Frontal cortex (tissue), 4 donors: ENCODE measurements around the gene KRT78. TPM values are rescaled to one million over a fixed set of nuclear protein-coding genes. Genes with fewer than 3 reads are reported as not detected.

Experiments used
- DNase-seq, 2 donors: peaks; one replicate each; pipeline ENCODE4 v3.0.0; 2012; ENCODE audit warnings: low spot score in 2 of 2
- FAIRE-seq: peaks from 2 replicates; lab custom pipeline; 2012; peaks lifted over from hg19 to GRCh38; lab: Jason Lieb, UNC
- total RNA-seq: library from RNA; depleted of rRNA; stranded (reverse); fragments of >200 nt; gene quantifications from one replicate; pipeline ENCODE4 v1.2.3, GENCODE V29; 2014
- donor health status: control.
- donor health status: control.
- donor health status: control.

The KRT78 gene
- total RNA-seq, 1 donor from 2014 or later = not detected

DNA sequence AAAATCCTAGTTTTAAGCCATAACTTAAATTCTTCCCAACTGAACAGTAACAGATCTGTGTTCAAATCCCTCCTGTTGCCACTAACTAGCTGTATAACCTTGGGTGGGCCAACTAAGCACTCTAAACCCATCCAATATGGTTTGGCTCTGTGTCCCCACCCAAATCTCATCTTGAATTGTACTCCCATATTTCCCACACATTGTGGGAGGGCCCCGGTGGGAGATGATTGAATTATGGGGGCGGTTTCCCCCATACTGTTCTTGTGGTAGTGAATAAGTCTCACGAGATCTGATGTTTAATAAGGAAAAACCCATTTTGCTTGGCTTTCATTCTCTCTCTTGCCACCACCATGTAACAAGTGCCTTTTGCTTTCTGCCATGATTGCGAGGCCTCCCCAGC, 33.6 kb downstream of the KRT78 start:
- FAIRE-seq (no peak), DNase-seq (no peak)

DNA sequence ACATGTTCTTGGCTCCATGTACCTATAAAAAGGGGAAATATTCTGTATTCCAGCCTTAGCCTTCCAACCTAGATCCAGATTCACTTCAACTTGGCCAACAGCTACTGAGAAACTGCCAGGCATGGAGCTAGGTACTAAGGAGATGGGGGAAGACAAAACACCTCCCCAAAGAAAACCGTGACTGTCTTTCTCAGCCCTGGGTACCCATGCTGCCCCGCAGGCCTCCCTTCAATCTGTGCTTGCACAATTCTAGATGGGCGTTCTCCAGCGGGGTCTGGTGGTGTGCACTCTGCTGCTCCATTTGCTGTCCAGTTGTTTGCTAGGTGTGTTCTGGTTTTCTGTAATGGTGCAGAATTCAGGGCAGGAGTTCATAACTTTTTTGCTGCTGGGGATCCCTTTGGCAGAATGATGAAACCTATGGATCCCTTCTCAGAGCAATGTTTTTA, 34.1 kb downstream of the KRT78 start:
- FAIRE-seq = no peak

DNA sequence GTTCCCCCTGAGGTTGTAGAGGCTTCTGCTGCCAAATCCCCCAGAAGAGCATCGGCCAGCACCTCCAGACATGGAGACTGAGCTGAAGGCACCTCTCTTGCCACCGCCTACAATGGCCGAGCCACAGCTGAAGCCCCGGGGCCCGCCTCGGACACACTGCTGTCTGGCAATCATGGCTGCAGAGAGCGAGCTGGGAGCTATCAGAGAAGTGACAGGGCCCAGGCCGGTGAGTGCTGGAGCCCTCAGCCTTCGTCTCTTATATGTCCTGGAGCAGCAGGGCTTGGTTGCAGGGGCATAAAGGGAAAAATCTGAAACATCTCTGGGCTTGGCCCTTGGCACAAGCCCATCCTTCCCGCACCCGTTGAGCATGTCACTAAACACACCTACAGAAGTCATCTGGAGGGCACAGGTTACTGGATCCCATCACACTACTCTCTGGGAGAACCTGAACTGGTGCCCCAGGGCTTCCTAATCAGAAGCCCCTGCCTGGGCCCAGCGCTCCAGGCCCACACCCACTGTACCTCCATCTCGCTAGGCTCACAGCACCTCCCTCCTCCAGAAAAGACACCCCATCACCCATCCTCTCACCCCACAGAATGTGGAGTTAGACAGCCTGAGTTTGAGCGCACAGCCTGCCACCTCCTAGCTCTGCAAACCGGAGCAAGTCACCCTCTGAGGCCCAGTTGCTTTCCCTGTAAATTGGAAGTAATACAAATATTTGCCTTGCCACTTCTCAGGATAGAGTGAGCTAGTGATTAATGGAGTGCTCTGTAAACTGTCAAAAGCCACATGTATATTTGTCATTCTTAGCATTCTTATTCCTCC, 34.7 kb downstream of the KRT78 start, which contains the start of gene KRT4:
KRT4 (minus strand) TSS at position 232 of the 825 bp plus-strand sequence; CDS start at position 174, 58 bp downstream.
- FAIRE-seq = no peak

More for the DNA sequence above, 34.1 kb downstream of the KRT78 start:
- DNase-seq = no peak

DNA sequence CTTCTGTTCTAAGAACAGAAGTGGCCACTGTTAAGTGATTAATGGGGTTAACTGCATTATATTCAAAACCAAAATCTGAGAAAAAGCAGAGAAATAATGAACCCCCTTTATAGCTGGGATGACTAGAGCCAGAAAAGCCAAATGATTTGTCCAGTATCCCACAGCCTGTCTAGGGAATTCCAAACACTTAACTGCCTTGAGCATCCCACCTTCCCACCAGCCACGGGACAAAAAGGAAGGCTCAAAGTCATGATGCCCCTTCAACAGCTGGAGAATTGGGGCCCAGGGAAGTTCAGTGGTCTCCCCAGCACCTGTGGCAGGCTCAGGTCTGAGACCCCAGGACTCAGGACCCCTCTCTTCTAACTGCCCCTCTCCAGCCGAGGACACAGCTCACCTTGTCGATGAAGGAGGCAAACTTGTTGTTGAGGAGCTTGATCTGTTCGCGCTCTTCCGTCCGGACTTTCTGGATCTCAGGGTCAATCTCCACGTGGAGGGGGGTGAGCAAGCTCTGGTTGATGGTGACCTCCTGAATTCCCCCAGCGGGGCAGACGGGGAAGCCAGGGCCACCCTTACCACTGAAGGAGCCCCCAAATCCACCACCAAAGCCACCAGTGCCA, 35.5 kb downstream of the KRT78 start:
- DNase-seq (no peak), FAIRE-seq (no peak)

More for the DNA sequence above, 34.7 kb downstream of the KRT78 start, which contains the start of gene KRT4:
- DNase-seq = no peak

DNA sequence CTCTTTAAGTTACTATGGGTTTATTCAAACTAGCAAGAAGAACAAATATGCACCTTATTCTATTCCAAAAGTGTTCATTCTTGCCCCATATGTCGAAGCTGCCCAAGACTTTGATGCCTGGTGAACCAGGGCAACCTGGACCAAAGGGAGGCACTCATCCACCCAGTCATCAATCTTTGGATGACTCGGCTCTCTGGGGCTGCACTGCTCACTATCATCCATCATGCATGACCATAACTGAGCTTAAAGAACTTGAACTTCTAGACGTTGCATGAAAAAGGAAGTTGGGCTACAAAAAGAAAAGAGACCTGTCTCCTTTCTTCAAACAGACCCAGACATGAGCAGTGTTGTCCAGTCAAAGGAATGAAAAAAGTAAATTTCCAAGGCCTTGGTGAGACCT, 36.0 kb downstream of the KRT78 start:
- DNase-seq = no peak
- FAIRE-seq = no peak

DNA sequence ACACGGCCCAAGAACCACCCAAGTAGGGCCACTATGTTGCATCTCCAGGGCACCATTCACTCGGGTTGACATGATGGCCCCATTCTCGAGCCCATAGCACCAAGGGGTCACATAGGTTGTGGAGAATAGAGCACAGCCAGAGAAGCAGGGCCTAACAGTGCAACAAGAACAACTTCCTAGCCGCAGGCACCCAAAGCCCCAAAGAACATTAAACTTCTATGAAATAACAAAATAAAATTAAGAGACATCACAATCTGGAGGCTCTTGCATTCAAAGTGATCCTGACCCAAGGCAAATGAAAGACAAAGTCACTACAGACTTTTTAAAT, 36.8 kb downstream of the KRT78 start:
- DNase-seq (no peak), FAIRE-seq (no peak)

DNA sequence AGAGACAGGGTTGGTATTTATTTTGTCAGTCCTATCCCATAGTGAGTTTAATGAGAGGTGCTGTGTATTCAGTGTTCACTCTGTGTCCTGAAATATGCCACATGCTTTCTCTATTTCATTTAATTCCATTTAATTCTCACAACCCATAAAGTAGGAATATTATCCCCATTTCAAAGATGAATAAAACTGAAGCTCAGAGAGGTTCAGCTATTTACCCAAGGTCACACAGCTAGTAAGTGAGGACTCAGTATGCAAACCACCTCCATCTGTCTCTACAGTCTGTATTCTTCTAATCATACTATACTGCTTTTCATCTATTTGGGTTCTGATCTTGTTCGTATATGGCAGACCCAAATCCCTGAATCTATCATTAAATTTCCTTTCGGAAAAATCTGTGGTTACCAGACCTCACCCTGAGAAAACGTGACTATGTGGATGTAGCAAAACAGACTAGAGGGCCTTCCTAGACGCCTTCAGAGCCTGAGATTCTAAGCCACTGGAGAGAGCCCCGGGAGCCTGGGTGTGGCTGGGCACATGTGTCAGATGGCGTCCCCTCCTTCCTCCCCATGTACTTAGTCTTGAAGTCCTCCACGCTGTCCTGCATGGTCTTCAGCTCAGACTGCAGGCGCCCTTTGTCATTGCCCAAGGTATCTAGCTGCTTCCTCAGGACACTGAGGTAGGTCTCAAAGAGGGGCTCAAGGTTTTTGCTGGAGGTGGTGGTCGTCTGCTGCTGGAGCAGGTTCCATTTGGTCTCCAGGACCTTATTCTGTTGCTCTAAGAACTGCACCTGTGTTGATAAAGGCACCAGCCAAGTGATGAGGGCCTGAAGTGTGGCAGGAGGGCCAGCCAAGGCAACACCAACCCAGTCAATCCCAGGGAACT, 37.4 kb downstream of the KRT78 start:
- FAIRE-seq = no peak

DNA sequence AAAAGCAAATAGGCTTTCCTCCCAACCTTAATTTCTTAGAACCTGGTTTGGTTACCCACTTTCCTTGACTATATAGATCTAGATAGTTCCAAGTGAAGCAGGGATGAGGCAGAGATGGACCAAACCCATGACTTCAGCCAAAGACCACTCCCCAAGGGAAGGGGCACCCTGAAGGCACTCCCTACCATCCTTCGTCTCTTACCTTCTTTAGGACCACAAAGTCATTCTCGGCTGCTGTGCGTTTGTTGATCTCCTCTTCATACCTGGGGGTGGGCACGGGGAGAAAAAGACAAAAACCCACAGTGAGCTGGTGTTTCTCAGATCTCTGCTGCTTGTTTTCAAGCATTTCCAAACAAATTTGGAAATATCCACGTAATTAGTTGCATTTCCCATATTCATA, 38.2 kb downstream of the KRT78 start:
- DNase-seq = no peak
- FAIRE-seq = no peak

More for the DNA sequence above, 37.4 kb downstream of the KRT78 start:
- no peak for DNase-seq

DNA sequence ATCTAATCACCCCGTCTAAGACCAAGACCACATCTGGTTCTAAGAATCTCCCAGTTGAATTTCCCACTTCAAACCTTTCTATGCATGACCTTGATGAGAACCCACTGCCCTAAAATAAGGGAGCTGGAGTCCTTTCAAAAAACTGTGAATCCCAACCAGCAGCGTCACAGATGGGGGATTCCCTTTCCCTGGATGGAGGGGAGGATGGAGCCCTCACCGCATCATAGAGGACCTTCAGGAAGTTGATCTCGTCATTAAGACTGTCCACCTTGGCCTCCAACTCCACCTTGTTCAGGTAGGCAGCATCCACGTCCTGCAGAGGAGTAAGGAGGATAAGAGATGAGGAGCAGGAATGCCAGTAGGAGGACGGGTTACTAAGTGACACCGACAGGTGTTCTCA, 39.6 kb downstream of the KRT78 start:
- DNase-seq (no peak), FAIRE-seq (no peak)

DNA sequence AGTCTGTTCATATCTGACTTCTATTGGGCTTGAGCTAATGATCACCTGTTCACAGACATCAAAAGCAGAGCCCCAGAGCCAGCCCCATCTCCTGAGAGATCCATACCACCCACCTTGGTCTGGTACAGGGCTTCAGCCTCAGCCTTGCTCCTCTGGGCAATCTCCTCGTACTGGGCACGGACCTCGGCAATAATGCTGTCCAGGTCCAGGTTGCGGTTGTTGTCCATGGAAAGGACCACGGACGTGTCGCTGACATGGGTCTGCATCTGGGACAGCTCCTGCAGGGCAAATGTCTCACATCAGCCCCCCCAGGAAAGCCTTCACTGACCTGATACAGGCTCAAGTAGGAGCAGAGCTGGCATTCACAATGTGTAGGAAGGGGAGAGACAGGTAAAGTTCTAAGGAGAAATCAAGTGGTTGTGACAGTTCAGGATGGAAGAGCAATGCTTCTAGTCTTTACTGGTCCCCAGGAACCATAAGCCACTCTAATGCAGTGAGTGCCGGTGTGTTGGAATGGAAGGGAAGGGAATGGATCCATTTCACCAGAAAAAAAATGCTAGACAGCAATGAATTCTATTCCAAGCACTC, 40.1 kb downstream of the KRT78 start:
- no peak for FAIRE-seq
- DNase-seq = no peak

DNA sequence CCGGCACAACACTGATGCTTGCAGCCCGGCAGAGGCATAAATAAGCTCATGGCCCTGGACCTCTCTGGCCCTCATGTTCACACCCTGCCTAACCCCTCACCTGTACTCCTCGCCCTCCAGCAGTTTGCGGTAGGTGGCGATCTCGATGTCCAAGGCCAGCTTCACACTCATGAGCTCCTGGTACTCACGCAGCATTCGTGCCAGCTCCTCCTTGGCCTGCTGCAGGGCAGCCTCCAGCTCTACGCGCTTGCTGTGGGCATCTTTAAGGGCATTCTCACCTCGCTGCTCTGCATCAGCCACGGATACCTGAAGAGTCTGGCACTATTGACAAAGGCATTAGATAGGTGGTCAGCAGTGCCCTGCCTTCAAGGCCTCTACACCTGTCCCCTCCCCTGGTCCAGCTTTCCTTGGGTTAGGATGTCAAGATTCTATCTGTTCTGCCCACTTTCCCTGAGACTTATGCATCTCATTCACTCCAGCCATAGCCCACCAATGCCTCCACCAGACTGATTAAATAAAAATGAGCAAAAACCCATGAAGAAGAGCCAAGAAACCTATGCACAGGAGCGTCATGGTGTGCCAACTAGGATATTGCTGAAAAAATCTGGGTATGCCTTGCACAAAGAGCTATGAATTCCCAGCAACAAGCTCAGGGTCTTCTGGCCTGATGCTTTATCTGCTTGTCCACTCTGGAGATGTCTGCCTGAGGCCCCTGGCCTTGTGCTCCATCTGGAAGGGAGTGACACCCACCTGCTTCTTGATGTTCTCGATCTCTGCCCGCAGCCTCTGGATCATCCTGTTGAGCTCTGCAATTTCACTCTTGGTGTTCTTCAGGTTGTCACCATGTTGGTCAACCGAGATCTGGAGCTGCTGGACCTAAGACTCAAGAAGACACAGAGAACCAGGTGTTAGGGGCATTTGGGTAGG, 41.0 kb downstream of the KRT78 start:
- DNase-seq (no peak), FAIRE-seq (no peak)

DNA sequence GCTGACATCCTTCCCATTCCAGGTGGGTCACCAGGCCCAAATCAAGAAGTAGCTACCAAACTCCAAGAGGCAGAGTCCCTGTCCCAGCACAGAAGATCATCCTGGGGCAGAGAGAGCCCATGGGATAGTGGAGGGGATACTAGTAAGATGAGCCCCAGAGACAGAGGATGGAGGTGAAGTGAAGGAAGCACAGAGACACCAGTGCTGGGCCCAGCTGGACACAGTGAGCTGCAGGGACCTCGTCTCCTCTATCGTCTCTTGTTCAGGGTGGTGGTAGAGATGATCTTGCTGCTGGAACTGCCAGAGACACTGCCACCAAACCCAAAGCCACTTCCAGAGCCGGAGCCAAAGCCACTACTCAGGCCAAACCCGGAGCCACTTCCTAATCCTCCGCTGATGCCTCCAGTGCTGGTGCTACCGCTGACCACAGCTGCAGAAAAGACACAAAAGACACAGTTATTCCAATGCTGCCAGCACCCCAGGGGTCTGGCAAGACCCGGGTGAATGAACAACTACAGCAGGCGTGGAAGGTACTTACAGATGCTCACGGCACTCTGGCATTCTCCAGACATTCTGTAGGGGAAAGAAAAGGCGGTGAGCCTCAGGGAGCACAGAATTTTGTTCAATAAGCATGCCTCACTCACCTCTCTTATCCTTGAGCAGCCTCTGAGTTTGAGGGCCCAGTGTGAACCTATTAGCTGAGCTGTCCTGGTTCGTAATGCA, 41.8 kb downstream of the KRT78 start:
- no peak for FAIRE-seq
- DNase-seq = no peak

DNA sequence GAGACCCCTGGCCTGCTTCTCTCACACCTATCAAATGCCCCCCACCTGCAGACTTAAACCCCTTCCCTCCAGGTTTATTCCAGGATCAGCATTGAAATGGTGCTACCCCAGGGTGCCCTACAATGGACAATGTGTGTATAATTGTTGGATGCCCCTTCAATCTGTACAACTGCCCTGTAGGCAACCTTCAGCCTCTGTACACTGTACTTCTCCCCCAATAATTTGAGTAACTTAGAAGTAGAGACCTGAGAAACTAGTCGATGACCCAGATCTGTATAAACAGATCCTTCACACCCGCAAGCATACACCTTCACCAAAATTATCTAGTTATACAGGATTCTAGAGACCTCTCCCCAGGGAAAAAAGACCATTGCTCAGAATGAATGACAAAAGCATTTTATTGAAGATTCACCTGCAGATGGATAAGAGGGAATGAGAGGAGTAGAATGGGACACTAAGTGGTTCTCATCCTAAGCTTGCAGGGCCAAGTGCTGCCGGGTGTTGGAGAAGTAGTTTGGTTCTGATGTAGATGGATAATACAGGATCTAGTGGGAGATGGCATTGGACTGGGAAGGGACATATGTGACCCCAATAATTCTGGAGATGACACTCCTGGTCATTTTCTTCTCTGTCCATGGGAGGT, 42.5 kb downstream of the KRT78 start:
- DNase-seq = no peak
- no peak for FAIRE-seq

DNA sequence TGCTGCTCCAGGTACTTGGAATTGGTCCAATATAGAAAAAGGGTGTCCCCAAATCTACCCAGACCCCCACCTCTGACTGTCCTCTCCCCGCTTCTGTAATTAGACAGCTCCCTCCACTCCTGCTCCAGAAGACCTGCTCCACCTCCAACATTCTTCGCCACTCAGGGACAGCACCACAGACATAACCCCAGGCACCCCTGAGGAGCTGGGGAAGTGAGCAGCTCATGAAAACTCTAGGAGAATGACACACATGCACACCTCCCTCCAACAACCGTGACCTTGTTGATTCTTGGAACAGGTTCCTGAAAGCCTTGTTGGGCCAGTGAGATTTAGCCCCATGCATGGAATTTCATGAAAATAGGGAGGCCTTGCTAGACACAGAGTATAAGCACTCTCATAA, 43.1 kb downstream of the KRT78 start:
- no peak for DNase-seq
- no peak for FAIRE-seq

DNA sequence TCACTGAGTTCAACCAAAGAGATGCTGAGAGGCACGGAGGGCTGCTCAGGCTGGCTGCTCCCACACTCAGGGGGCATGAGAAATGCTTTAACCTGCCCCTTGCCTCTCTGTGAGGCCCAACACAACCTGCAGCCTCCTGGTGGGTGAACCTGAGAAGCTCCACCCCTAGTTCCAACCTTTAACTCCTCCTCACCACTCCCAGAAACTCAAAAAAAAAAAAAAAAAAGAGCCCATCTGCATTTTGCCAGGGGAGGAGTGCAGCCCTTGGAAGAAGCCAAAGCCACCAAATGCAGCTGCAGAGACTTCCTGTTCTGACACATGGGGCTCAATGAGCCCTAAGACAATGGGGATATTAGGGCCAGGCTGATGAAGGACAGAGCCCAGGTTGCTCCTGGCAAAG, 43.8 kb downstream of the KRT78 start:
- no peak for FAIRE-seq
- DNase-seq = no peak

DNA sequence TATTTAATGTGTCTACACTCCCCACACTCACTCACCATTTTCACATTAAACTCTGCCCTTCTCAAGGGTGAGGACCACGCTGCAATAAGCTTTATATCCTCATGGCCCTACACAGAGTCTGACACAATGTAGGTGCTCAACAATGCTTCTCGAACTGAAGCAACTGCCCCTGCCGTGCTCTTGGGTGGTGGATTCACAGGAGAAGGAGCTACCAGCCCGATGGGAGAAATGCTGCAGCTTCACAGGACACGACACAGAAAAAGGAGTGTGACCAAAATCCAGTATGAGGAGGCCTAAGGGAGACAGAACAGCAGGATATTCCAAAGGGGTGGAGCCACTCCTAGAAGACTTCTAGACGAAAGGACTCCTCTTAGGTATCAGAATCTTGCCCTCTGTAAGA, 46.4 kb downstream of the KRT78 start:
- DNase-seq = no peak
- no peak for FAIRE-seq

DNA sequence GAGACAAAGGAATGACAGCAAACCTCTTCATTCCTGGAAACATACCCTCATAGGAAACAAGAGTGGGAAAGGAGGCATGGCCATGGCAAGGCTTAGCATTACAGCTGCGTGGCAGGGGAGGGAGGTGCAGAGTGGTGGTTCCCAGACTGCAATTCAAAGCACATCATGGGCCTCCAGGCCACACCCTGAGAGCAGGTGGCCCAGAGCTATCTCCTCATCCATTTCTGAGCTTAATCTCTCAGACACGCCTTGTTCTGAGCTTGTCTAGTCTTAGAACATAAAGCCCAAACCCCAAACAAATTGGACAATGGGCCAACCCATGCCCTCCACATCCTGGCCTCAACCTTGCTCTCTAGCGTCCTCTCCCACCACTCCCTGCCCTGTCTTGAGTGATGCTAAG, 47.0 kb downstream of the KRT78 start:
- DNase-seq (no peak), FAIRE-seq (no peak)
